Pancreas (tissue), 10 donors: ENCODE results near the gene RETSAT. TPM values are rescaled to one million over a fixed set of nuclear protein-coding genes. Genes with fewer than 3 reads are reported as not detected.
A peak's percentile ranks its signal among the peaks of the same experiment; 100 is the strongest.
"Not testable (repeated sequence)": the region's sequence is repeated elsewhere in the genome, so short reads cannot be mapped to it uniquely, and the experiment has no call there.

ENCODE experiments used
- ATAC-seq, 4 donors: fragments of 200-7000 bp; cut with Tn5 transposase; one replicate each; pipeline versions ENCODE4 v1.8.0 to v1.9.1; 2020; ENCODE audit warnings: mild to moderate bottlenecking in 4 of 4, moderate library complexity in 4 of 4
- DNase-seq, 6 donors: peaks; one replicate each; pipeline ENCODE4 v3.0.0-alpha.2; 2020
- FAIRE-seq: peaks from 2 replicates; lab custom pipeline; 2012; peaks lifted over from hg19 to GRCh38; lab: Jason Lieb, UNC
- H3K27ac ChIP-seq, 4 donors: fragments of 200-600 bp; sonication (generic); 1 replicate in 3 of 4; 2 replicates in 1 of 4; pipeline versions ENCODE4 v1.5.0 to v1.8.0; 2020
- H3K27me3 ChIP-seq, 4 donors: fragments of 200-600 bp; one replicate each; pipeline ENCODE4 v1.8.0; 2021
- H3K36me3 ChIP-seq, 3 donors: fragments of 200-600 bp; sonication (generic) in 1 of 3; one replicate each; pipeline versions ENCODE4 v1.5.0 to v1.8.0; 2020 to 2021
- H3K4me1 ChIP-seq, 3 donors: fragments of 200-600 bp; one replicate each; pipeline ENCODE4 v1.8.0; 2021
- H3K4me3 ChIP-seq, 4 donors: fragments of 200-600 bp; sonication (generic) in 2 of 4; one replicate each; pipeline versions ENCODE4 v1.5.0 to v1.8.0; 2020 to 2021
- H3K9me3 ChIP-seq, 4 donors: fragments of 200-600 bp; one replicate each; pipeline ENCODE4 v1.8.0; 2021
- CTCF ChIP-seq, 4 donors: fragments of 200-600 bp; sonication (generic) in 3 of 4; IDR thresholded peaks; one replicate each; pipeline versions ENCODE4 v1.5.0 to v1.8.0; 2021; ENCODE audit warnings: antibody characterized with exemption in 4 of 4
- WGBS, 2 donors: extraction: QIAGEN DNeasy Blood & Tissue Kit; methylation state at CpG; one replicate each; pipeline ENCODE4 v1.1.7; 2013; 5-methylcytosine and 5-hydroxymethylcytosine counted together
- intact Hi-C, 3 donors: fragments of 100-400 bp; cut with DNase I; formaldehyde crosslinking; loops; one replicate each; pipeline versions ENCODE4 v1.11.1 to v1.14.2; 2022
- polyA plus RNA-seq, 2 donors: library from polyadenylated mRNA; stranded (reverse); fragments of 200-250 nt; gene quantifications; one replicate each; pipeline ENCODE4 v1.2.3, GENCODE V29; 2013
- total RNA-seq, 6 donors: library from RNA; stranded (reverse); fragmentation: NEBNext Ultra II Directional in 4 of 6; extraction: Animal tissue kit (Norgen Biotek cat#: 25700) in 4 of 6; gene quantifications; one replicate each; pipeline versions ENCODE4 v1.2.1 to v1.2.4, GENCODE V29; 2021 to 2023
- donor health status: healthy with polysubstance abuse.
- donor health status: DM: no; HTN: no; CAD: no; lungs with moderate emphysema.
- donor health status: DM: no; HTN: no; CAD: no.
- donor health status: control.
- donor health status: control.
- donor health status: Bipolar disorder and iron deficiency.
- donor health status: DM: yes; HTN: yes; CAD: no.
- donor health status: DM: no; HTN: no; CAD: no.
- donor health status: DM: no; HTN: no; CAD: no.
- donor health status: DM: yes; HTN: yes; CAD: no.

RETSAT gene
- total and polyA plus RNA-seq, 8 donors = 20.7 to 48.3 (median 29.6) TPM

GRCh38 chr2:85318222-85319074 lies 35.9 kb downstream of the RETSAT start:
- DNase-seq = no peak
- Histone ChIP-seq H3K27ac (no peak overlapping the region), H3K4me1 (peaks cover 0 to under 1% (median 0%) of the 10 kb centered on the region in 3 donors), H3K4me3 (no peak overlapping the region), H3K36me3 (peaks cover 0 to 35% (median 13%) of the 10 kb centered on the region in 3 donors), H3K27me3 (no peaks in the 10 kb centered on the region), H3K9me3 (no peaks in the 10 kb centered on the region)
- no peak for FAIRE-seq
- ATAC-seq = peak in 3 of 4 donors; percentile 21 to 71 (median 25)
- TF ChIP-seq CTCF (IDR thresholded peaks at IDR 0.05) = no peak
- intact Hi-C loops = no loop called here
- WGBS, 2 donors = 84 to 85% methylated on average over 11 of the region's 11 CpGs

- not testable (repeated sequence) for FAIRE-seq, H3K4me3 ChIP-seq, H3K9me3 ChIP-seq, H3K4me1 ChIP-seq, H3K27me3 ChIP-seq, DNase-seq, ATAC-seq, H3K27ac ChIP-seq
- WGBS, 2 donors = 71% methylated on average over 5 of the region's 5 CpGs; no CpG with 5 or more reads in 1 of the 2 donors
- peaks cover 0 to 10% (median 0%) of the 10 kb centered on the region in 3 donors for H3K36me3 ChIP-seq
- intact Hi-C loops = loop anchor here in 1 of 3 donors (2.0 kb wide), 1 partner anchor 27 kb away; no protein-coding TSS in a partner anchor
Measured at GRCh38 chr2:85315921-85316320, 38.4 kb downstream of the RETSAT start.

DNA sequence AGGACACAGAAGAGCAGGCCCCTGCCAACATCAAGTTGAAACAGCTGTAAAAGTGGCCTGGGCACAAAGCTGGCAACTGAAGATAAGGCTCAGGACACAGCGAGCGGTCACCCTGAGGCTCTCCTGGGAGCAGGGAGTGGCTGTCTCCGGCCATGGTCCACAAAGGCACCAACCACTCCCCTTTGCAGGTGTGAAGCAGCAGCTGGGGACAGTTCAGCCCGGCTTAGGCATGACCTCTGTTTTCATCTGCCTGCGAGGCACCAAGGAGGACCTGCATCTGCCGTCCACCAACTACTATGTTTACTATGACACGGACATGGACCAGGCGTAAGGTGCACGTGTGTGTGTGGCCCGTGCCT lies 39.5 kb downstream of the RETSAT start:
- no peak overlapping the region for H3K27ac ChIP-seq
- no peaks in the 10 kb centered on the region for H3K9me3 ChIP-seq
- H3K4me1 ChIP-seq = no peaks in the 10 kb centered on the region
- DNase-seq = no peak
- no peaks in the 10 kb centered on the region for H3K27me3 ChIP-seq
- TF ChIP-seq CTCF (IDR thresholded peaks at IDR 0.05) = no peak
- WGBS, 2 donors = 71 to 72% methylated on average over 10 of the region's 10 CpGs
- intact Hi-C loops = loop anchor here in 1 of 3 donors (2.0 kb wide), 1 partner anchor 28 kb away; no protein-coding TSS in a partner anchor
- no peak for FAIRE-seq
- H3K36me3 ChIP-seq = peaks cover 0 to 1% (median 0%) of the 10 kb centered on the region in 3 donors
- no peak overlapping the region for H3K4me3 ChIP-seq
- no peak for ATAC-seq

DNA sequence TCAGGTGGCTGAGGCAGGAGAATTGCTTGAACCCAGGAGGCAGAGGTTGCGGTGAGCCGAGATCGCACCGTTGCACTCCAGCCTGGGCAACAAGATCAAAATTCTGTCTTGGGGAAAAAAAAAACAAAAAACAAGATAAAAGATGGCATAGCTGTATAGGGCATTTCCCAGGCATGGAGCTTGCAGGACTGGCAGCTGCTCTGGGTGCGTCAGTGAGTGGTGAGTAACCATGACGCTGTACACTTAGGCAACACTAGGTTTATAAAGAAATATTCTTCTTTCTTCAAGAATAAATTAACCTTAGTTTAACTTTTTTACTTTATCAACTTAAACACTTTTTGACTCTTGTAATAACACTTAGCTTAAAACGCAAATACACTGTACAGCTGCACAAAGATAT lies 41.9 kb downstream of the RETSAT start:
- Histone ChIP-seq H3K4me1 (no peaks in the 10 kb centered on the region), H3K27me3 (no peaks in the 10 kb centered on the region), H3K4me3 (no peak overlapping the region), H3K9me3 (no peaks in the 10 kb centered on the region), H3K27ac (no peak overlapping the region), H3K36me3 (no peaks in the 10 kb centered on the region)
- ATAC-seq = no peak
- WGBS, 2 donors = 88 to 92% methylated on average over 7 of the region's 7 CpGs
- intact Hi-C loops = no loop called here
- no peak for TF ChIP-seq CTCF (IDR thresholded peaks at IDR 0.05)
- DNase-seq = no peak
- no peak for FAIRE-seq

- Histone ChIP-seq H3K4me1 (no peaks in the 10 kb centered on the region), H3K4me3 (no peak overlapping the region), H3K27me3 (no peaks in the 10 kb centered on the region), H3K36me3 (no peaks in the 10 kb centered on the region), H3K9me3 (no peaks in the 10 kb centered on the region), H3K27ac (no peak overlapping the region)
- no peak for FAIRE-seq
- ATAC-seq = no peak
- no peak for DNase-seq
- intact Hi-C loops = no loop called here
- no peak for TF ChIP-seq CTCF (IDR thresholded peaks at IDR 0.05)
- WGBS, 2 donors = 73 to 80% methylated on average over 3 of the region's 3 CpGs
Measured at GRCh38 chr2:85310330-85310729, 44.0 kb downstream of the RETSAT start.
